ENCODE measurements around the gene UMOD.
A peak's percentile ranks its signal among the peaks of the same experiment; 100 is the strongest.

Gene UMOD

GRCh38 chr16:20387978-20388377 is 35.5 kb upstream of the UMOD start:
- FAIRE-seq (no peak), DNase-seq (ENCODE audit: insufficient read length) (no peak)
- TF ChIP-seq POLR2A (IDR thresholded peaks at IDR 0.05; ENCODE audit: low read depth, low read length), result no peak
- no peak for TF ChIP-seq POLR2AphosphoS5 (IDR thresholded peaks at IDR 0.05; ENCODE audit: low read depth, low read length)
- TF ChIP-seq TAF1 (IDR thresholded peaks at IDR 0.05; ENCODE audit: borderline replicate concordance, low read depth, low read length), result no peak

- no peak for FAIRE-seq
Observed at GRCh38 chr16:20385844-20386832, 33.6 kb upstream of the UMOD start.

GRCh38 chr16:20383106-20384029 is 30.9 kb upstream of the UMOD start:
- peak; percentile 34 for DNase-seq (ENCODE audit: insufficient read length)

More at GRCh38 chr16:20385844-20386832, 33.6 kb upstream of the UMOD start:
- DNase-seq (ENCODE audit: insufficient read length), result peak; percentile 43
- TF ChIP-seq POLR2AphosphoS5 (IDR thresholded peaks at IDR 0.05; ENCODE audit: low read depth, low read length), result no peak
- TF ChIP-seq TAF1 (IDR thresholded peaks at IDR 0.05; ENCODE audit: borderline replicate concordance, low read depth, low read length), result no peak
- no peak for TF ChIP-seq POLR2A (IDR thresholded peaks at IDR 0.05; ENCODE audit: low read depth, low read length)

GRCh38 chr16:20382202-20382948 is 29.9 kb upstream of the UMOD start:
- FAIRE-seq (no peak), DNase-seq (ENCODE audit: insufficient read length) (no peak)
- TF ChIP-seq POLR2A (IDR thresholded peaks at IDR 0.05; ENCODE audit: low read depth, low read length) (no peak), TAF1 (IDR thresholded peaks at IDR 0.05; ENCODE audit: borderline replicate concordance, low read depth, low read length) (no peak), POLR2AphosphoS5 (IDR thresholded peaks at IDR 0.05; ENCODE audit: low read depth, low read length) (no peak)

More at GRCh38 chr16:20383106-20384029, 30.9 kb upstream of the UMOD start:
- FAIRE-seq, result no peak
- TF ChIP-seq POLR2AphosphoS5 (IDR thresholded peaks at IDR 0.05; ENCODE audit: low read depth, low read length) (no peak), POLR2A (IDR thresholded peaks at IDR 0.05; ENCODE audit: low read depth, low read length) (no peak), TAF1 (IDR thresholded peaks at IDR 0.05; ENCODE audit: borderline replicate concordance, low read depth, low read length) (no peak)

DNA sequence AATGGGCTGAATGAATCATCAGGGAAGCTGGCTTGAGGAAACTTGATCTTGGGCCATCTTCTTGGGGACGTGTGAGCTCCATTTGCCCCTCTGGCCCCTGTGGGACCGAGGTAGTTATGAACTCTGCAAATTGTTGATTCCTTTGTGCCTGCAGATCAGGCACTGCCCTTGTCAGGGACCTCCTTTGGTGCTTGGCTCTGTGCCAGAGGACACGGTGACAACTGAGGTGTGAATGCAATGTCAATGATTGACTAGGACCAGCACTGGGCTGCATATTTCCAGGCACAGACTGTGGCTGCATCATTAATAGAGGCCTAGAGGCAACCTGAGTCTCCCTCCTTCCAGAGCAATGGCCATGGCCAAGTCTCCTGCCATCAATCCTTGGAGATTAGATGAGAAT is 28.3 kb upstream of the UMOD start:
- no peak for FAIRE-seq
- TF ChIP-seq TAF1 (IDR thresholded peaks at IDR 0.05; ENCODE audit: borderline replicate concordance, low read depth, low read length), result no peak
- TF ChIP-seq POLR2AphosphoS5 (IDR thresholded peaks at IDR 0.05; ENCODE audit: low read depth, low read length), result no peak
- no peak for TF ChIP-seq POLR2A (IDR thresholded peaks at IDR 0.05; ENCODE audit: low read depth, low read length)
- DNase-seq (ENCODE audit: insufficient read length), result no peak

- DNase-seq (ENCODE audit: insufficient read length) (no peak), FAIRE-seq (no peak)
- TF ChIP-seq POLR2AphosphoS5 (IDR thresholded peaks at IDR 0.05; ENCODE audit: low read depth, low read length) (no peak), TAF1 (IDR thresholded peaks at IDR 0.05; ENCODE audit: borderline replicate concordance, low read depth, low read length) (no peak), POLR2A (IDR thresholded peaks at IDR 0.05; ENCODE audit: low read depth, low read length) (no peak)
Observed at GRCh38 chr16:20377181-20377580, 24.7 kb upstream of the UMOD start.

- TF ChIP-seq POLR2AphosphoS5 (IDR thresholded peaks at IDR 0.05; ENCODE audit: low read depth, low read length) (no peak), POLR2A (IDR thresholded peaks at IDR 0.05; ENCODE audit: low read depth, low read length) (no peak), TAF1 (IDR thresholded peaks at IDR 0.05; ENCODE audit: borderline replicate concordance, low read depth, low read length) (no peak)
- DNase-seq (ENCODE audit: insufficient read length) (no peak), FAIRE-seq (no peak)
Observed at GRCh38 chr16:20372701-20373100, 20.2 kb upstream of the UMOD start.

DNA sequence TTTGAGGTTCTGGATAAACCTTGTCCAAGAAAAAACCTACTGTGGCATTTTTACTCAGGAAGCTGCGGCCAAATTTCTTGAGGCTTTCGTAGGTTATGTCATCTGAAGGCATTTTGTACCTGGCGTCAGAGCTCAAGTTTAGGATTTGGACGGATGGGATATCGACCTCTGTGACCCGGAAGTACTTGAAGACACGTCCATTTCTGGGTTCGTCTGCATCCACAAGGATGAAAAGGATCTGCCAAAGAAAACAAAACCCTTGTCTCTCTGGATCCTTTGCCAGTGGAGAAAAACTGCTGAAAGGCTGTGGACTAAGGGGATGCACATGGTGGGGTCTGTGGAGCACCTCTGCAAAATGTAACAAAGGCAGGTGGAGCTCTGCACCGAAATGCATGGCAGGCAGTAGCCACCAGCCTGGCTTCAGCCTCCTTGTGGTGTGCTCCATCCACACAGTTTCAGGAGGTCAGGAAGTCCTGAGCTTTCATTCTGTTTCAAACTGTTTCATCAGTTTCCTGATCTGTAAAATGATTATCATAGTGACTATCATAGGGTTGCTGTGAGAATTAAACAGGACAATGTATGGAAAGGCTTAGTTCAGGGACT is 17.0 kb upstream of the UMOD start:
- FAIRE-seq (no peak), DNase-seq (ENCODE audit: insufficient read length) (no peak)
- TF ChIP-seq TAF1 (IDR thresholded peaks at IDR 0.05; ENCODE audit: borderline replicate concordance, low read depth, low read length) (no peak), POLR2AphosphoS5 (IDR thresholded peaks at IDR 0.05; ENCODE audit: low read depth, low read length) (no peak), POLR2A (IDR thresholded peaks at IDR 0.05; ENCODE audit: low read depth, low read length) (no peak)

GRCh38 chr16:20364051-20364450 is 11.5 kb upstream of the UMOD start:
- FAIRE-seq (no peak), DNase-seq (ENCODE audit: insufficient read length) (no peak)
- TF ChIP-seq POLR2A (IDR thresholded peaks at IDR 0.05; ENCODE audit: low read depth, low read length) (no peak), POLR2AphosphoS5 (IDR thresholded peaks at IDR 0.05; ENCODE audit: low read depth, low read length) (no peak), TAF1 (IDR thresholded peaks at IDR 0.05; ENCODE audit: borderline replicate concordance, low read depth, low read length) (no peak)

DNA sequence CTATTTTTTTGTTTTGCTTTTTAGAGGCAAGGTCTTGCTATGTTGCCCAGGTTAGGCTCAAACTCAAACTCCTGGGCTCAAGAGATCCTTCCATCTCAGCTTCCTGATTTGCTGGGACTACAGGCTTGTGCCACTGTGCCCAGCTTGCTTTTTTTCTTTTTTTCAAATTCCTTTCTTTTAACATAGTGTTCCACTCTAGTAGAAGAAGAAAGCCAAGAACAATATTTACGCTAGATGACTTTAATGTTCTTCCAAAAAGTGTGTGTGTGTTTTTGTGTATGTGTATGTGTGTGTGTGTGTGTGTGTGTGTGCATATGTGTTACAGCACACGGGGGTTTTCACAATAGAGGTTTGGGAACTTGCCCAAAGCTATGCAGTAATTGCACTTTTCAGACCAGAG is 10.7 kb upstream of the UMOD start:
- DNase-seq (ENCODE audit: insufficient read length) (no peak), FAIRE-seq (no peak)
- TF ChIP-seq POLR2A (IDR thresholded peaks at IDR 0.05; ENCODE audit: low read depth, low read length), result no peak
- no peak for TF ChIP-seq POLR2AphosphoS5 (IDR thresholded peaks at IDR 0.05; ENCODE audit: low read depth, low read length)
- no peak for TF ChIP-seq TAF1 (IDR thresholded peaks at IDR 0.05; ENCODE audit: borderline replicate concordance, low read depth, low read length)
